Activated CD4-positive, CD25-positive, alpha-beta regulatory T cell treated with anti-CD3 and anti-CD28 coated beads, Interleukin-2, amount 50 U/mL, for 16 hours (primary cell): Measurements from ENCODE around the gene SLC13A5.
"Not testable (repeated sequence)": the region's sequence is repeated elsewhere in the genome, so short reads cannot be mapped to it uniquely, and the experiment has no call there.

Experiments
- DNase-seq: peaks from one replicate; pipeline ENCODE4 v3.0.0-alpha.2; 2020; ENCODE audit warnings: low read depth, low spot score

SLC13A5 gene

DNA sequence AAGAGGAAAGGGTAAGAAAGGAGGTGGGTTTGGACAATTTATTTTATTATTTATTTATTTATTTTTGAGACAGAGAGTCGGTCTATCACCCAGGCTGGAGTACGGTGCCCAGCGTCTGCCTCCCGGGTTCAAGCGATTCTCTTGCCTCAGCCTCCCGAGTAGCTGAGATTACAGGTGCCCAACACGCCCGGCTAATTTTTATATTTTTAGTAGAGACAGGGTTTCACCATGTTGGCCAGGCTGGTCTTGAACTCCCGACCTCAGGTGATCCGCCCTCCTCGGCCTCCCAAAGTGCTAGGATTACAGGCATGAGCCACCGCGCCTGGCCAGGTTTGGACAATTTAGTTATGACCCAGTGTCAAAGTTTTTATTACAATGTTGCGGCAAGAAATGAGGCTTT lies 50.0 kb downstream of the SLC13A5 start:
- DNase-seq: not testable (repeated sequence)

DNA sequence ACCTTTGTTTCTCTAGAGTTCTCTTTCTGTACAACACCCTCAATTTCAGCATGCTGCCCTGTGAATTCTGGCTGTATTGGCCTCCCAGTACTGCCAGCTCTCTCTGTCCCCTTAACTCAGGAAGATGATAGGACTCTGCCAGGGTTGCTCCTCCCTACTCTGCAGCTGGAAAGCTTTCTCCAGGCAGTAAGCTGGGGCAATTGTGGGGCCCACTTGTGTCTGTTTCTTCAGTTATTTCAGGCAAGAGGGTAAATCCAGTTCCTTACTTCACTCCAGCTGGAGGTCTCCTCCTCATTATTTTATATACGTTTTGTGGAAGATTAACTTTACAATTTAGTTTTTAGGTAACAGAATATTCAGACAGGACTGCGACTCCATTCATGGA lies 51.7 kb downstream of the SLC13A5 start:
- DNase-seq: no peak

DNA sequence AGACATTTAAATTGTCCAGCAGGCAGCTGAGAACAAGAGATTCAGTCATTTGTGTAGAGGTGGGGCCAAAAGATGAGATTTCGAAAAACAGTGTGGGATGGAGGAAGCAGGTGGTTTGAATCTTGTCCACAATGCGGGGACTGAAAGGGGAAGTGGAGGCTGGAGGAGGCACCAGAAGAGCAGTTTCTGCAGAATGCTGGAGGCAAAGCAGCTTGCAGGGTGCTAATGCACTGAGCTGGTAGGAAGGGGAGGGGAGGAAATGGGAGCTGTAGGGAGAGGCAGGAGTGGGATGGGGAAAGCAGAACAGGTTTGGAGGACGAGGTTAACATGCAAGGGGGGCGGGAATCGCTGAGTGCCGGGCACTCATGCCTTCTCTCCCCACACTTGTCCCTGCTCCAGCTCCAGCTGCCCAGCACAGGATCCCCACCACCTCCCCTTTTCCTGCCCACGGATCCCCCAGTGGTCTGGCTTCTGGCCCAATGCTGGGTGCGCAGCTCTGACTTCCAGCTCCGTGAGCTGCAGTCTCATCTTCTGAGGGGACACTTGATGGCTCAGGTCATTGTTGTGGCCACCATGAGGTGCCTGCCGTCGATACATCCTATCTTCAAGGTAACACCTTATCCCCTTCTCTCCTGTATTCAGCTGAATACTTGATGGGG lies 52.2 kb downstream of the SLC13A5 start:
- DNase-seq: no peak

- DNase-seq: no peak
These were observed 53.1 kb downstream of the SLC13A5 start for GRCh38 chr17:6660101-6660500.

GRCh38 chr17:6658411-6658810 lies 54.8 kb downstream of the SLC13A5 start:
- not testable (repeated sequence) for DNase-seq

- DNase-seq: no peak
These were observed 55.4 kb downstream of the SLC13A5 start for GRCh38 chr17:6657633-6658287.

DNA sequence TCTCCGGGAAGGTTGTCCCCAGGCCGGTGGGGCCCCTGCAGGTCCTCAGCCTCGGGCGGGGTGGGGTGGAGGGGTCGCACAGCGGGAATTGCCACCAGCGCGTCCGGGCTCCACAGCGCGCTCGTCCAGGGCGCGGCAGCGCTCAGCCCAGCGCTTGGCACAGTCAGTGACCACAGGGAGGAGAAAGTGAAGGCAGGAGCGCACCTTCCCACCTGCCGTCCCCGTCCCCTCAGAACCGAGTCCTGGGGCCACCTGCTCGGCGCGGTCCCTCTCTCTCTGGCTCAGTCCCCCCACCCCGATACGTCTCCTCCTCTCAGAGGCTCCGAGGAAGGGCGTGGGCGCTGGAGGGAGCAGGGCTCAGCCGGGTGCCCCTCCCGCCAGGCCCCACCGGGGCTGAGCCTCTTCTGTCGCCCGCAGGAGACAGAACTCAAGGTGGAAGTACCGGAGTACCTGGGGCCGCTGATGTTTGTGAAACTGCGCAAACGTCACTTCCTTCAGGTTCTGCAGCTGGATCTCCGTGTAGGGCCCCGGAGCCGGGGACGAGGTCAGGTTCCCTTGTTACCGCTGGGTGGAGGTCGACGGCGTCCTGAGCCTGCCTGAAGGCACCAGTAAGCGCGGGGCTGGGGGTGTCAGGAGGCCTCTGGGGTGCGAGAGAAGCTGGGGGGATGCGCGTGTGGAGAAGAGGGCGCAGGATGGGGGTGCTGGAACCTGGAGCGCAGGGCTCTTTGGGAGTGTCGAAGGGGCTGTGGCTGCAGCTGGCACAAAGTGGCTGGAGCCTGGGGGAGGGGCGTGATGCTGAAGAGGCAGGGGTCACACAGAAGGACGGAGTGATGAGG lies 56.2 kb downstream of the SLC13A5 start:
- DNase-seq: not testable (repeated sequence)

GRCh38 chr17:6655732-6656361 lies 57.3 kb downstream of the SLC13A5 start:
- not testable (repeated sequence) for DNase-seq

GRCh38 chr17:6654841-6655731 lies 58.1 kb downstream of the SLC13A5 start:
- DNase-seq: no peak

DNA sequence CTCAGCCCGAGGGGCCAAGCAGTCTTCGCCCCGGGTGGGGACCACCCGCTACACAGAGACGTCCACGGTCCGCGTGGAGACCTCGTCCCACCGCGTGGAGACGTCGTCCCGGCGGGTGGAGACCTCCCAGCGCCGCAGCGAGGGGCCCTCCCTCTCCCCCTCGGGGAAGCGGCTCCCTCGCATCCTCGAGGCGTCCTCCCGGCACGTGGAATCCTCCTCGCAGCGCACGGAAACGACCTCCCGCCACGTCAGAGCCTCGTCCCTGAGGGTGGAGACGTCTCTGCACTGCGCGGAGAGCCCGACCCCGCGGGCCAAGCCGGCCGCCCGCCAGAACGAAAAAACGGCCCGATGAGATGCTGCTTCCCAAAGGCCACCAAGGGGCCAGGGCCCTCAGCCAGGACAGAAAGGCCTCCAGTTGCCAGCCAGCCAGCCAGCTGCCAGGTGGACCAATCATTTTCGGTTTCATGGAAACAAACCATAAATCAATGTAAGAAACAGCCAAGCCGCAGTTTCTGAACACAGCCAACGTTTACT lies 61.2 kb downstream of the SLC13A5 start:
- no peak for DNase-seq

GRCh38 chr17:6651354-6651918 lies 61.7 kb downstream of the SLC13A5 start, which contains the start of the genes C17orf100 and MED31:
TSS of gene C17orf100 (plus strand) at chr17:6651762. CDS start at chr17:6651914, 152 bp downstream.
TSS of gene MED31 (minus strand) at chr17:6651605. CDS start at chr17:6651528, 77 bp downstream.
- DNase-seq: peak; percentile 90

DNA sequence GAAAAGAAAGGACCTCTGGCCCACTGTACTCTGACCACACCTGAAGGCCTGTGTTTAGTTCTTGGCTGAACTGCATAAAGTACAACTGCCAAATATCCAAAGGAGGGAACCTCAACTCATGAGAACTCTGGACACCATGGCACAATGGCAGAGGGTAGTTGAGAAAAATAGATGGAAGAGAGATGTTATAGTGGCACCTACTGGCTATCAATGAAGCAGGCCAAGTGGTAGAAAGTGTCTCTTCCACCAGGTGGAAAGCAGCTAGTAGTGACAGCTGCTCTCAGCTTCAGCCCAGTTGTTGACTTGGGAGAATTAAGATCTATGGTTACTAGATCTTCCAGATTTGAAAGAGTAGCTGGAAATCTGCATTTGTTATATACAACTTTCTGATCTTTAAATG lies 65.0 kb downstream of the SLC13A5 start:
- no peak for DNase-seq

- DNase-seq: no peak
These were observed 69.6 kb downstream of the SLC13A5 start for GRCh38 chr17:6643451-6644125.

GRCh38 chr17:6642592-6642991 lies 70.6 kb downstream of the SLC13A5 start:
- DNase-seq: no peak

GRCh38 chr17:6641247-6641863 lies 71.8 kb downstream of the SLC13A5 start:
- DNase-seq: no peak

GRCh38 chr17:6640536-6641246 lies 72.5 kb downstream of the SLC13A5 start, which contains the start of the genes KIAA0753 and TXNDC17:
TSS of gene KIAA0753 (minus strand) at chr17:6640711. CDS start at chr17:6635103, 5,608 bp downstream.
TSS of gene TXNDC17 (plus strand) at chr17:6641060. CDS start at chr17:6641083, 23 bp downstream.
- DNase-seq: peak; percentile 77

- no peak for DNase-seq
These were observed 73.3 kb downstream of the SLC13A5 start for GRCh38 chr17:6639586-6640535.
